Stimulated activated CD8-positive, alpha-beta memory T cell treated with anti-CD3 and anti-CD28 coated beads, Interleukin-2, amount 100 ng/mL, for 48 hours (primary cell): ENCODE measurements around the gene BBS9.

Experiments
- DNase-seq, 2 donors: peaks; one replicate each; pipeline ENCODE4 v3.0.0-alpha.2; 2020; ENCODE audit warnings: low read depth in 2 of 2

The BBS9 gene

GRCh38 chr7:33610918-33611317 lies 481.6 kb downstream of the BBS9 start:
- no peak for DNase-seq

DNA sequence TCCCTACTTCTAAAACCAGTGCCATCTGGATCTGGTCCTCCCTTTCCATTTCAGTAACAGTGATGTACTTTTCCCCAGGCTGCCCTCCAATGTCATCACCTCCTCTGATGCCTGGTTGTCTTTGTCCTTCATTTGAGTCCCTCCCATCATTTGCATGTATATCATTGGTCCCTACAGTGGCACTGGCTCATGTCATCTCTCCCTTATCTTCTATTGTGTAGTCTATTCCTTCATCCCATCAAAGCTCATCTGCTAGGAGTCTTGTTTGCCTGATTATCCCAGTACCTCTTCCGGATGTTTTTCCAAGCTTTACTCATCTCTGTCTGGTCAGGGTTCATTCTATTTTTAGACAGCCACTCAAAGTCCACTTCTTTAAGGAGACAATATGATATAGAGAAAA lies 483.1 kb downstream of the BBS9 start:
- no peak for DNase-seq

DNA sequence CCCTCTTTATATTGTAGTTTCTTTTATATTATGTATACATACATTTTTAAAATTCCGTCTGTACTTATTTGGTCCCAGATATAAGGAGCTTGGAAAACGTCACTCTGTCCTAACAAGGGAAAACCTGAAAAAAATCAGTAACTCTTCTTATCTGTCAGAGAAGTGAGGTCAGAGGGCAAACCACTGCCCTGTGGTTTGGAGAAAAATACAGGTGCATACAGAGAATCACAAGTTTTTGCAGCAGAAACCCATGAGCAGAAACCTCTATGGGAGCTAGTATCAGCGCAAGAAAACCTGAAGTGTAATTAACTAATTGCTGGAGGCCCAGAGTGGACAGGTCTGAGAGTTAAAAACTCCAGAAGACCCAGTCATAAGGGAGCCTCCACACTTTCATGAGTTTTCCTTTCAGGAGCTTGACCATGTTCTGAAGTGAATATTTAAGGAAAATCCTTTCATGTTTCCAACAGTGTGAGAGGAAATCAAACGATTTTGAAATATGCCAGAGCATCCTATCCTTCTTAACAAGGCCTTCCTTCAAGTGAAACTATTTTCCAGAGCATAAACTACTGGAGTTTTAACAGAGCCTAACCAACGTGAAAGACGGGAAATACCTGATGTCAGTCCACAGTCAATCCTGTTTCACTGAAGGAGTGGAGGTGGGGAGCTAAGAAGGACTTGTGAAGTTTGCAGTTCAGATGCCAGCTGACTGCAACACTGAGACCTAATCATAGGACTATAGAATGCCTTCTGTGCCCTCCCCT lies 485.2 kb downstream of the BBS9 start:
- DNase-seq = no peak

- DNase-seq = no peak
These were observed 487.4 kb downstream of the BBS9 start for GRCh38 chr7:33616752-33617151.

DNA sequence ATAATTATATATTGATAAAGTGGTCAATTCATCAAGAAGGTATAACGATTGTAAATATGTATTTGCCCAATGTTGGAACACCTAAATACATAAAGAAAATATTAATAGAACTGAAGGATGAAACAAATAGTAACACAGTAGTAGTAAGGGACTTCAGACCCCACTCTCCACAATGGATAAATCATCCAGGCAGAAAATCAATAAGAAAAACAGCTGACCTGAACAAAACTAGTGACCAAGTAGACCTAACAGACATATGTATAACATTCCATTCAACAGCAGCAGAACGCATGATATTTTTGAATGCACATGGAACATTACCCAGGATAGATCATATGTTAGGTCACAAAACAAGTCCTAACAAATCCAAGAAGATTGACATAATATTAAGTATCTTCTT lies 489.9 kb downstream of the BBS9 start:
- no peak for DNase-seq

- DNase-seq = no peak
These were observed 493.9 kb downstream of the BBS9 start for GRCh38 chr7:33623267-33623666.

DNA sequence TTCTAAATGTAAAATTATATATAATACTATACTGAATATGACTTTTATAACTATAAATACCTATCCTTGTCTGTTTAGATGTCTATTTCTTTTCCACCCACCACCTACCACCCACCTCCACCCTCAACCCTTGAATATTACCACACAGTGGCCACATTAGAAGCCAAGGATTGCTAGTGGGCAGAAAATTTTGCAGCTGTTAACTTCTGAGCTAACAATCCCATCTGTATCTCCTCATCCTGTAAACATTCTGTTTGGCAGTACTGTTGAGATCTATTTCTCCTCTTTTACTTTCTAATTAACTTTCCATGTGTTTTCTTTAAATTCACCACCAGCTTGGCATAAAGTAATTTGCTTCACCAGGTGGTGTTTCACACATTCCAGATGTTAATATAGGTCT lies 494.9 kb downstream of the BBS9 start:
- no peak for DNase-seq

GRCh38 chr7:33626869-33627268 lies 497.5 kb downstream of the BBS9 start:
- no peak for DNase-seq

DNA sequence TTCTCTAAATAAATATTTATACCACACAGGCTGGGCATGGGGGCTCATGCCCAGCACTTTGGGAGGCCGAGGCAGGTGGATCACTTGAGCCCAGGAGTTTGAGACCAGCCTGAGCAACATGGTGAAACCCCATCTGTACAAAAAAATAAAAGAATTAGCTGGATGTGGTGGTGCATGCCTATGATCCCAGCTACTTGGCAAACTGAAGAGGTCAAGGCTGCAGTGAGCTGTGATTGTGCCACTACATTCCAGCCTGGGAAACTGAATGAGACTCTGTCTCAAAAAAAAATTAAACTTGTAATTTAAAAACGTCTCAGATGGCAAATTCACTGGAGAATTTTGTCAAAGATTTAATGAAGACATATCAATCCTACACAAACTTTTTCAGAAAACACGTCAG lies 498.4 kb downstream of the BBS9 start:
- no peak for DNase-seq

DNA sequence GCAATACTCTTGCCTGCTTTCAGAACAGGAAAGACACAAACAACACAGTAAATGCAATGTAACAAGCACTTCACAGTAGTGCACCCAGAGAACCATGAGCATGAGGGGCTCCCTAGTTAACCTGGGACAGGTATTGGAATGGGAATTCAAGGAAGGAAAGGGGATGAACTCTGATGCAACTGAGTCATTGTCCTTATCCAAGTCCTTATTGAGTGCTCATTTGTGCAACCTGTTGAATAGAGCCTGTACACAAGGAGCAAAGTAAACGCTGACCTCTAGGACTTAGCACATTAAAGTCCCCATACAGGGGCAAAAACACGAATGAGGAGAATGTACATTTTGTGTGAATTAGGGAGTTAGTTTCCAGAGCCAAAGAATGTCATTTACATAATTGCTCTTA lies 499.5 kb downstream of the BBS9 start:
- DNase-seq = no peak

GRCh38 chr7:33630359-33630758 lies 501.0 kb downstream of the BBS9 start:
- no peak for DNase-seq

DNA sequence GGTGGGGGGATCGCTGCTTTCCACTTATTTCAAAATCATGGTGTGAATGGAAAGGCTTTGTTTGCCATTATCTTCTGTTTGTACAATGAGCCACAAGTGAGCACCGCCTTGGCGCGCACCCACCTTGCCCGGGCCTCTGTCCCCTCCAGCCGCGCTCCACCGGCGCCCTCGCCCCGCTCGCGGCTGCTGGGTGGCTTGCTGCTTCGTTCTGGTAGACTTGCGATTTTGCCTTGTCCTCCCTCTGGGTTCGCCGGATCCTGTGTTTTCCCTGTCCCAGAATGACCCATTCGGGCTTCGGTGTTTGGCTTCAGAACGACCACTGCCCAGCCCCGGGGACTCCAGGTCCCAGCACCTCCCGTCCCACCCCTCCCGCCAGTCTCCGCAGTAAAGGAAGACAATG lies 503.0 kb downstream of the BBS9 start:
- DNase-seq = no peak

GRCh38 chr7:33632840-33633525 lies 503.6 kb downstream of the BBS9 start:
- DNase-seq = no peak

GRCh38 chr7:33634606-33635005 lies 505.2 kb downstream of the BBS9 start:
- no peak for DNase-seq

DNA sequence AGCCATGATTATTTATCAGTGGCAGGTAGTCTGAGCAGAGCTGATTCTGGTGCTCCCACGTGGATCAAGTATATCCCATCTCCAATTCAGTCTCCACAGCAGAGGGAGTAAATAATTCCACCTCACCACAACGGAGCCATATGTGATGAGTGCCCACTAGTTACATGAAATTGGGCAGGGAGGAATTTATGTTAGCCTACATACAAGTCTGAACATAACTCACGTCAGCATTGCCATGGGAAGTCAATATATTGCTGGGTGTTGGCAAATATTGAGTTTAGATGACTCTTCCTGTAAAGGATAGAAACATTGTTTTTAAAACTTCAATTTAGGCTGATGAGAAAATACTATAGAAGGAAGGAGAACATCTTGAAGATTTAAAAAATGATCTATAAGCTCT lies 507.0 kb downstream of the BBS9 start:
- DNase-seq = no peak

DNA sequence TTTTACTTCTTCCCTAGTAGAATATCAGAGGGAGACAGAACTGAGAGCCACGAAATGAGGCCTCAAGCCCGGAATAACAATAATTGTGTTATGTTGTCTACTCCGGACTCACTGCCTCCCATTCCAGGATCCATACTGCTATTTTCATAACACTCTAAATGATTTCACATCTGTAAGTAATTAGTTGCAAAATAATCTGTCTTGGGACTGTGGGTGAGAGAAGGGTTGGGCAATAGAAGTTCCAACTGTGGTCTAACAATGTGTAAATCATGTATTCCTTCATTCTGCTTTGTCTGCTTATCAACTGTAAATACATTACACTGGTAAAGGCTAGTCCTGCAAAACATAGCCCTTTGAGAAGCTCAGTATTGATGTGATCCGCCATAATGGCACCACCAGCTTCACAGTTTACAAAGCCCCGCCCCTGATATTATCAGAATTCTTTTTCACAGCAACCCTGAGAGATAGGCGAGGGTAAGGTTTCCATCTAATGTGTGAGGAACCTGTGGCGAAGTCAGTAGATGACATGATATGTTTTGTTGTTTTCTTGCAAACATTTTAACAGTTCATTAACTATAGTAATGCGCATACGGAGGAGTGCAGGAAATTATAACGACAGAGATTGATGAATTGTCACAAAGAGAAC lies 510.3 kb downstream of the BBS9 start:
- no peak for DNase-seq

DNA sequence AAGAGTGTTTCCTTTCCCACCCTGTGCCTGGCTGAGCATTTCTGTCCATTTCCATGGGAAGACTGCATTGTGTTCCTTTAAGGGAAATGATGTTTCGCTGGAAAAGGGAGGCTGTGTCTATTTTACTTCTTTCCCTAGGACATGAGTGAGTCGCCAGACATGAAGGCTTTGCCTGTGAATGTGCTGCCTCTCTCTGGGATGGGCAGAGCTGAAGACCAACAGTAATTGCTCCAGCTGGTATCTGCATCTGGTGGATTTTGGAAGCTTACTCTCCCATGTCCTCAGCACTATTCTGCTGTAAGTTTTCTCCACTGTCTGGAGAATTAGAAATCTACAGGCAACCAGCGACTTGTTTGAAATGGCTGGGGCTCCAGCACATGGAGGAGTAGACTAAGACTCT lies 511.4 kb downstream of the BBS9 start:
- no peak for DNase-seq

DNA sequence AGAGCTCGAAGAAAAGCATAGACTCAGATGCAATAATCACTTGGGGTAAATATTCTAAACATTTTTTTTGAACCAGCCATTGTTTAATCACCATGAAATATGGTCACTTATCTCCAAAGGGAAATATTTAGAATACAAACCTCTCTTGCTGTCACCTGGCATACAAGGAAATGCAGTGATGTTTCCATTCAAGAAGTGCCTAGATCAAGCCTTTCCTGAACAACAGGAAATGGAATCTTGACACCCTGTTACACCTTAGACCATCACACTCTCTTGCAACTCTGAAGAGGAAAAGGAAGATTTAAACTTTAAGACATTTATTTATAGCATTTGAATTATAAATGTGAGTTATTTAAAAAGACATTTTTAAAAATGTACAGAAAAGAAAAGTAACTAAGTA lies 512.9 kb downstream of the BBS9 start:
- no peak for DNase-seq

DNA sequence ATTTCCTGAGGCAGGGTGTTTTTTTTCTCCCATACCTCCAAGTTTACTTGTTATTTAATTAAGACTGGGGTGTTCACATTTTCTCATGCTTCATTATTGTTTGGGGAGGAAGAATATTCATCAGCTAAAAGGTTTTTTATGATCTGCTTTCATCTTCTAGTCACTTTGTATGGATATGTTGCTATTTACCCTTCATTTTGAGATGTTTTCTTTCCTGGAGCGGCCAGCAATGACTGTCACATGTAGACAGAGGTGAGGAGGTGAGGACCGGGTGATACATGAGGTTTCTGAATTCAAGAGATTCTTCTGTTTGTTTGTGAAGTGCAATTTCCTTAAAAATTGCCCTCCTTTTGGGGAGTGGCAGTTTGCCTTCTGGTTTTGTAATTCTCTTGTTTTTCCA lies 514.2 kb downstream of the BBS9 start:
- DNase-seq = no peak

GRCh38 chr7:33644489-33644888 lies 515.1 kb downstream of the BBS9 start:
- DNase-seq = no peak

GRCh38 chr7:33645104-33645503 lies 515.7 kb downstream of the BBS9 start:
- no peak for DNase-seq

GRCh38 chr7:33646166-33646565 lies 516.8 kb downstream of the BBS9 start:
- DNase-seq = no peak

DNA sequence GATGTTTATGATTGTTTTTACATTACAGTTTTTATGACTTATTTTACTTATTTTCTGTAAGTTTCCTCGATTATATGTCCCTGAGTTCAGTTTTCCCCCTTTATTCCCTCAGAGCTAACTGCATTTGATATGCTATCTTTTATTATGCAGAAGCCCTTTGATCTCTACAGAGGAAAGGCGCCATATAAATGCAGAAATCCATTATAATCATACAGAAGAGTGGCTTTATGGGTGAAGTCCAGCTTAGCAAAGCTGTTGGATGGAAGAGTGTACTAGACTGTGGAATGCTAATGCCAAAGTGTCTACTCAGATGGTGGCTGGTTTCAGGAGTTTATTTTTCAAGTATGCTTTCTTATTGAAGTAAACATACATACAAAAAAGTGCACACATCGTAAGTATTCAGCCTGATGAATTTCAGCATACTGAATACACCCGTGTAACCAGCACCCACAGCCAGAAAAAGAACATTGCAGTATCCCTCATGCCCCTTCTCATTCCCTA lies 517.6 kb downstream of the BBS9 start:
- no peak for DNase-seq
